HuH-7 (cell line): Measurements from ENCODE around the gene VEGFA.
"Not testable (repeated sequence)": the region's sequence is repeated elsewhere in the genome, so short reads cannot be mapped to it uniquely, and the experiment has no call there.

Experiments used
- DNase-seq: peaks from one replicate; pipeline ENCODE4 v3.0.0; 2011; ENCODE audit warnings: low spot score

VEGFA gene

GRCh38 chr6:43803055-43803782 lies 33.2 kb downstream of the VEGFA start:
- DNase-seq = no peak

GRCh38 chr6:43803783-43804549 lies 34.0 kb downstream of the VEGFA start:
- no peak for DNase-seq

GRCh38 chr6:43804550-43805223 lies 34.7 kb downstream of the VEGFA start:
- no peak for DNase-seq

- DNase-seq = no peak
These were observed 35.7 kb downstream of the VEGFA start for GRCh38 chr6:43805699-43806042.

GRCh38 chr6:43806043-43806757 lies 36.2 kb downstream of the VEGFA start:
- peak; percentile 62 for DNase-seq

- DNase-seq = no peak
These were observed 36.8 kb downstream of the VEGFA start for GRCh38 chr6:43806758-43807227.

GRCh38 chr6:43807228-43808061 lies 37.4 kb downstream of the VEGFA start:
- DNase-seq = no peak

- DNase-seq = no peak
These were observed 38.4 kb downstream of the VEGFA start for GRCh38 chr6:43808412-43808811.

GRCh38 chr6:43809417-43810305 lies 39.6 kb downstream of the VEGFA start:
- no peak for DNase-seq

GRCh38 chr6:43810965-43811732 lies 41.1 kb downstream of the VEGFA start:
- no peak for DNase-seq

GRCh38 chr6:43811733-43812099 lies 41.7 kb downstream of the VEGFA start:
- DNase-seq = no peak

GRCh38 chr6:43812850-43813578 lies 43.0 kb downstream of the VEGFA start:
- no peak for DNase-seq

GRCh38 chr6:43814111-43814510 lies 44.1 kb downstream of the VEGFA start:
- no peak for DNase-seq

GRCh38 chr6:43814865-43815264 lies 44.9 kb downstream of the VEGFA start:
- no peak for DNase-seq

GRCh38 chr6:43817192-43817591 lies 47.2 kb downstream of the VEGFA start:
- peak; percentile 57 for DNase-seq

- not testable (repeated sequence) for DNase-seq
These were observed 49.0 kb downstream of the VEGFA start for GRCh38 chr6:43818973-43819372.

GRCh38 chr6:43819958-43820357 lies 49.9 kb downstream of the VEGFA start:
- no peak for DNase-seq

- DNase-seq = no peak
These were observed 50.5 kb downstream of the VEGFA start for GRCh38 chr6:43820486-43820885.
